ENCODE data around the gene HOTAIR. TPM values are rescaled to one million over a fixed set of nuclear protein-coding genes. Genes with fewer than 3 reads are reported as not detected.

Gene HOTAIR
- total RNA-seq, 4 donors from 2014 or later, result 4.9 to 14.9 (median 9.7) TPM

DNA sequence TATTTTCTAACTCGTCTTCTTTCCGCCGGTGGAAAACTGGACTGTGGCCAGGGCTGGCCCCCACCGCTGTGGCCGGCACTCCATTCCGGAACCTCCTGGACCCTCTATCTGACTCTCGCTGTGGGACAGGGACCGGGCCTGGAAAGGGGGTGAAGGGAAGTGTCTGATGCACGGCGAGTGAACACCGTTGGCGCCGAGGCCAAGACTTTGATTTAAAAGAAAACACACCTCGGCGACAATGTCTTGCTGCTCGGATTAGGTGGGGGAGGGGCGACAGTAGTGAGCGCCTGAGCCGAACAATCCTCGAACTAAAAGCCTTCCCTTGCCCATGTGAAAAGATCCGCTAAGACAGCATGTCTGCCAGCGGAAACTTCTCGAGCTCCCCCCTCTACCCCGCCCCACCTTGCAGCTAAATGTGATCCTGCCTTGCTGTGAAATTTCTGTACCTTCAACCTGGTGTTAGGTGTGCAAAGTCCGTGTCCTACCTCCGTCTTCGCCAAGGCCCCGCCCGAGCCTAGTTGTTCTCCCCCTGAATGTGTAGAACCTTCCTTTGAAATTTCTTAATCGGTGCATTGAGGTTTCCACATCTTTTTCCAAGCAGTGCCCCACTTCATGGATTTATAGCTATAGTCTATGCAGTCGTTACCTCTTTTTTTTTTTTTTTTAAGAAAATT is 862 bp upstream of the HOTAIR start:
- intact Hi-C loops (cut with DNase I; ENCODE audit: low total_unique reads), result no loop called here
- DNase-seq (ENCODE audit: low spot score in 2 of 2), result no peak
- no peak overlapping the region for H3K4me3 ChIP-seq (ENCODE audit: low read depth, poor library complexity, severe bottlenecking)
- WGBS, 2 donors, result 32 to 37% methylated on average over 31 of the region's 31 CpGs
- no peak for TF ChIP-seq CTCF (IDR thresholded peaks at IDR 0.05)
- no peak for TF ChIP-seq POLR2A (IDR thresholded peaks at IDR 0.05)

- WGBS, 2 donors, result 2 to 6% methylated on average over 25 of the region's 25 CpGs
Measured at GRCh38 chr12:53975064-53975471, 314 bp upstream of the HOTAIR start.

GRCh38 chr12:53973236-53974042 is 1.3 kb downstream of the HOTAIR start:
- intact Hi-C loops (cut with DNase I; ENCODE audit: low total_unique reads), result no loop called here
- H3K4me3 ChIP-seq (ENCODE audit: low read depth, poor library complexity, severe bottlenecking), result peak overlapping the region; percentile 35
- DNase-seq (ENCODE audit: low spot score in 2 of 2), result peak in 1 of 2 donors; percentile 92
- no peak for TF ChIP-seq POLR2A (IDR thresholded peaks at IDR 0.05)
- TF ChIP-seq CTCF (IDR thresholded peaks at IDR 0.05), result no peak
- 1% methylated on average over 65 to 70 of the region's 71 CpGs for WGBS, 2 donors

More at GRCh38 chr12:53975064-53975471, 314 bp upstream of the HOTAIR start:
- peak overlapping the region; percentile 35 for H3K4me3 ChIP-seq (ENCODE audit: low read depth, poor library complexity, severe bottlenecking)
- intact Hi-C loops (cut with DNase I; ENCODE audit: low total_unique reads), result no loop called here
- DNase-seq (ENCODE audit: low spot score in 2 of 2), result no peak
- no peak for TF ChIP-seq POLR2A (IDR thresholded peaks at IDR 0.05)
- TF ChIP-seq CTCF (IDR thresholded peaks at IDR 0.05), result no peak

DNA sequence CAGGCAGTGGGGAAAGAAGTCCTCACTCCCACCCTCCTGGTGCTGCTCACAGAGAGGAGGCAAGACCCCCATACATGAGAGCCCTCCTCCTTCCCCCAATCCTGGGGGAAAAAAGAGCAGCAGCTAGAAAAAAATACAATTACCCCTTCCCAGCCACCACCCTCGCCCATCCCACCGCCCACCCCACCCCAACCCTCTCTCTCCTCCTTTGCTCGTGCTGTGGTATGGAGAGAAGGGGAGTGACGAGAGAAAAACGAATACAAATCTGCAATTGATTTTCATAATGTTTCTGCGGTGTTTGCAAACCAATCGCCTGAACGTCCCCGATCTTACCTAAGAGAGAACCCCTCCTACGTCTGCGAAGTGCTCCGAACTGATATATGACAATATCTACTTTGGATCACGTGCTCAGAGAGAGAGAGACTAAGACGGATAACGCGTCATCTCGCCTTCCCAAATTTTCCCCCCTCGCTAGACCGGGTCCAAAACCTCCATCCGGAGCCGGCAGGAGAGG is 2.0 kb downstream of the HOTAIR start, which contains the start of gene HOXC11:
Gene HOXC11, plus strand, starts transcription at position 405 of the 514 bp plus-strand sequence. CDS start 116 bp downstream, outside the sequence.
- WGBS, 2 donors, result 3 to 7% methylated on average over 21 of the region's 21 CpGs
- intact Hi-C loops (cut with DNase I; ENCODE audit: low total_unique reads), result no loop called here
- H3K4me3 ChIP-seq (ENCODE audit: low read depth, poor library complexity, severe bottlenecking), result peak within 1 kb of the TSS; percentile 35
- TF ChIP-seq CTCF (IDR thresholded peaks at IDR 0.05) (no peak), POLR2A (IDR thresholded peaks at IDR 0.05) (no peak)
- no peak for DNase-seq (ENCODE audit: low spot score in 2 of 2)

- WGBS, 2 donors, result 28 to 32% methylated on average over 9 of the region's 9 CpGs
- H3K4me3 ChIP-seq (ENCODE audit: low read depth, poor library complexity, severe bottlenecking), result no peak overlapping the region
- DNase-seq (ENCODE audit: low spot score in 2 of 2), result peak in 1 of 2 donors; percentile 88
- TF ChIP-seq POLR2A (IDR thresholded peaks at IDR 0.05), result no peak
- TF ChIP-seq CTCF (IDR thresholded peaks at IDR 0.05), result no peak
- intact Hi-C loops (cut with DNase I; ENCODE audit: low total_unique reads), result no loop called here
Measured at GRCh38 chr12:53972152-53972702, 2.5 kb downstream of the HOTAIR start.
